G401 (cell line): ENCODE measurements around the gene ARPC1A. TPM values are rescaled to one million over a fixed set of nuclear protein-coding genes. Genes with fewer than 3 reads are reported as not detected.
"Not testable (repeated sequence)": the region's sequence is repeated elsewhere in the genome, so short reads cannot be mapped to it uniquely, and the experiment has no call there.

Experiments
- DNase-seq: peaks from one replicate; pipeline ENCODE4 v3.0.0-alpha.2; 2015; ENCODE audit warnings: low spot score
- in situ Hi-C: cut with HindIII; loops from 2 replicates; pipeline ENCODE4 v1.10.0; 2016; ENCODE audit warnings: low sequenced_read_pairs, mixed read lengths
- total RNA-seq: library from RNA; depleted of rRNA; stranded (reverse); fragments of >200 nt; shearing (Covaris generic); gene quantifications from 2 replicates; pipeline ENCODE4 v1.2.3, GENCODE V29; 2014; rRNA removed

The ARPC1A gene
- total RNA-seq, 1 experiment from 2014 or later: 121 TPM

GRCh38 chr7:99399597-99399996, 73.9 kb downstream of the ARPC1A start:
- DNase-seq: no peak
- in situ Hi-C loops: no loop called here

DNA sequence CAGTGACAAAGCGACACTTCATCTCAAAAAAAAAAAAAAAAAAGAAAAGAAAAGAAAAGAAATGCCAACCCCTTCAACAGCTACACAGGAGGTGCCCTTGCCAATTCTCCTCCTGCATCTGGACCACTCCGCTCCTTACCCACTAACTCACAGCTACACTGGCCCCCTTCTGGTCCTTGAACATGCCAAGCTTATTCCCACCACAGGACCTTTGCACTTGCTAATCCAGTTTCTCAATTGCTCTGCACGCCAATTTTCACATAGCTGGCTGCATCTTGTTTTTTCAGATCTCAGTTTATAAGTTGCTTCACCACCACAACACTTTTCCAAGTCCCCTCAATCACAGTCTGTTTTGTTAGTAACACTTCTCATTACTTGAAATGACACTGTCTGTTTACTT, 77.2 kb downstream of the ARPC1A start:
- in situ Hi-C loops: no loop called here
- no peak for DNase-seq

- in situ Hi-C loops: no loop called here
- no peak for DNase-seq
Measured at GRCh38 chr7:99403764-99404163, 78.1 kb downstream of the ARPC1A start.

- in situ Hi-C loops: no loop called here
Measured at GRCh38 chr7:99404235-99404976, 78.7 kb downstream of the ARPC1A start.

GRCh38 chr7:99404977-99405320, 79.3 kb downstream of the ARPC1A start:
- no peak for DNase-seq
- in situ Hi-C loops: no loop called here

More at GRCh38 chr7:99404235-99404976, 78.7 kb downstream of the ARPC1A start:
- no peak for DNase-seq

- in situ Hi-C loops: no loop called here
- DNase-seq: no peak
Measured at GRCh38 chr7:99406557-99406956, 80.9 kb downstream of the ARPC1A start.

GRCh38 chr7:99407872-99408378, 82.2 kb downstream of the ARPC1A start:
- DNase-seq: peak; percentile 16
- in situ Hi-C loops: no loop called here

- in situ Hi-C loops: no loop called here
- peak; percentile 95 for DNase-seq
Measured at GRCh38 chr7:99408379-99409191, 82.9 kb downstream of the ARPC1A start, which contains the start of the genes BUD31 and PDAP1. TSS of gene BUD31 (plus strand) at chr7:99408969. CDS start at chr7:99411093, 2,124 bp downstream. TSS of gene PDAP1 (minus strand) at chr7:99408597. CDS start at chr7:99408548, 49 bp downstream.

GRCh38 chr7:99409192-99409572, 83.5 kb downstream of the ARPC1A start:
- no peak for DNase-seq
- in situ Hi-C loops: no loop called here

DNA sequence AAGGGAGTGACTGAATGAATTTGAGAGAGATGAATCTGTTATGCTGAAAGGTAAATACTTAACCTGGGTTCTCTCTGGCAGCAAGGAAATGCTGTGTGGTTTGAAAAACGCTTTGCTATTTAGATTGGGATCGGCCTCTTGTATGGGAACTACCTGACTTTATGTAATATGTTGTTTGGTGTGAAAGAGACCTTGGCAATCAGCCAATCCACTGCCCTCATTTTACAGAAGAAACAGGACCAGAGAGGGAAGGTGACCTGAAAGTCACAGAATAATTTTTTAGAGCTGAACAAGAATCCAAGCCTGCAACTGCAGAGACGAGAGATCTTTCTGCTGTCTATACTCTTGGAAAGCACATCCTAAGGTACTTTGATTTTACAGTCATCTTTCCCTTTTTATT, 84.1 kb downstream of the ARPC1A start:
- in situ Hi-C loops: no loop called here

DNA sequence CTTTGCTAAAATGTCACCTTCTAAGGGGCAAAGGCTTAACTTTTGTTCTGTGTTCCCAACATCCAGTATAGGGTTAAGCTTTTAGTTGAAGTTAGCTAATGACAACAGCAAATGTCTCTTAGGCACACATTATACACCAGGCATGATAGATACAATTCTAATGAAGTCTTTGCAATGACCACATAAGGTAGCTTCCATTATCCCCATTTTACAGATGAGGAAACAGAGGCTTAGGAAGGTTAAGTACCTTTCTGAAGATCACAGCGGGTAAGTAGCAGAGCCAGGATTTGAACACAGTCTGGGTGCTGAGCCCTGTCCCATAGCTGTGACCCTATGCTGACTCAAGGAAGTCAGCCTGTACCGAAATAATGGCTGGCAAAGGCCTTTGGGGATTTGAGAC, 84.9 kb downstream of the ARPC1A start:
- DNase-seq: no peak
- in situ Hi-C loops: no loop called here

More for the DNA sequence above, 84.1 kb downstream of the ARPC1A start:
- DNase-seq: no peak

DNA sequence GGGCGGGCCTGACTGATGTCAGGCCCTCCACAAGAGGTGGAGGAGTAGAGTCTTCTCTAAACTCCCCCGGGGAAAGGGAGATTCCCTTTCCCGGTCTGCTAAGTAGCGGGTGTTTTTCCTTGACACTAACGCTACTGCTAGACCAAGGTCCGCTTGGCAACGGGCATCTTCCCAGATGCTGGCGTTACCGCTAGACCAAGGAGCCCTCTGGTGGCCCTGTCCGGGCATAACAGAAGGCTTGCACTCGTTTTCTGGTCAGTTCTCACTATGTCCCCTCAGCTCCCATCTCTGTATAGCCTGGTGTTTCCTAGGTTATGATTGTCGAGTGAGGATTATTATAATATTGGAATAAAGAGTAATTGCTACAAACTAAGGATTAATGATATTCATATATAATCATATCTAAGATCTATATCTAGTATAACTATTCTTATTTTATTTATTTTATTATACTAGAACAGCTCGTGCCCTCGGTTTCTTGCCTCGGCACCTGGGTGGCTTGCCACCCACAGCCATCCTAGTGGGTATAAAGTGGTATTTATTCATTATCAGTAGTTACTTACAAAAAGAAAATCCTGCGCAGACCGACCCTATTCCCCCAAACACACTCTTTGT, 89.9 kb downstream of the ARPC1A start:
- DNase-seq: peak; percentile 66
- in situ Hi-C loops: not testable (repeated sequence)

Other genes starting within 250 kb of the ARPC1A start
- gene SMURF1, start 181.8 kb upstream of the ARPC1A start, total RNA-seq: 16.7 and 23.0 TPM in 2 replicates
- gene KPNA7, start 117.8 kb upstream of the ARPC1A start, total RNA-seq: not detected in 2 replicates
- gene MYH16, start 53.1 kb upstream of the ARPC1A start, total RNA-seq: not detected in 2 replicates
- 281 and 284 TPM in 2 replicates for gene ARPC1B, start 48.8 kb downstream of the ARPC1A start, total RNA-seq
- gene PDAP1, start 82.7 kb downstream of the ARPC1A start, total RNA-seq: 169 and 215 TPM in 2 replicates
- gene BUD31, start 83.1 kb downstream of the ARPC1A start, total RNA-seq: 91.6 and 96.3 TPM in 2 replicates
- 10.9 and 28.1 TPM in 2 replicates for gene PTCD1, start 112.9 kb downstream of the ARPC1A start, total RNA-seq
- gene CPSF4, start 113.0 kb downstream of the ARPC1A start, total RNA-seq: 57.0 and 59.3 TPM in 2 replicates
- 1,769 and 1,935 TPM in 2 replicates for gene ATP5MF, start 140.3 kb downstream of the ARPC1A start, total RNA-seq
- gene ZNF789, start 147.0 kb downstream of the ARPC1A start, total RNA-seq: 7.8 and 8.9 TPM in 2 replicates
- gene ZNF394, start 174.4 kb downstream of the ARPC1A start, total RNA-seq: 20.7 and 21.5 TPM in 2 replicates
- gene ZKSCAN5, start 178.8 kb downstream of the ARPC1A start, total RNA-seq: 18.6 and 23.1 TPM in 2 replicates
- 2.6 and 5.0 TPM in 2 replicates for gene FAM200A, start 226.2 kb downstream of the ARPC1A start, total RNA-seq
- gene ZNF655, start 232.7 kb downstream of the ARPC1A start, total RNA-seq: 40.9 and 48.6 TPM in 2 replicates